Coronary artery (tissue), 2 donors: Measurements from ENCODE around the gene FOXB2.

Experiments
- DNase-seq: peaks from one replicate; pipeline ENCODE4 v3.0.0-alpha.2; 2017; ENCODE audit warnings: low spot score
- H3K27ac ChIP-seq, 2 donors: fragments of 200-600 bp; sonication (generic); one replicate each; pipeline ENCODE4 v1.5.1; 2016 to 2019
- H3K4me3 ChIP-seq: fragments of 200-600 bp; sonication (generic); 2 replicates; pipeline ENCODE4 v1.5.1; 2016; ENCODE audit warnings: mild to moderate bottlenecking, moderate library complexity
- TF ChIP-seq, protein P1 (sequence below): fragments of 200-600 bp; sonication (generic); IDR thresholded peaks from one replicate; pipeline ENCODE4 v1.5.1; 2019; ENCODE audit warnings: antibody characterized with exemption

FOXB2 gene

DNA sequence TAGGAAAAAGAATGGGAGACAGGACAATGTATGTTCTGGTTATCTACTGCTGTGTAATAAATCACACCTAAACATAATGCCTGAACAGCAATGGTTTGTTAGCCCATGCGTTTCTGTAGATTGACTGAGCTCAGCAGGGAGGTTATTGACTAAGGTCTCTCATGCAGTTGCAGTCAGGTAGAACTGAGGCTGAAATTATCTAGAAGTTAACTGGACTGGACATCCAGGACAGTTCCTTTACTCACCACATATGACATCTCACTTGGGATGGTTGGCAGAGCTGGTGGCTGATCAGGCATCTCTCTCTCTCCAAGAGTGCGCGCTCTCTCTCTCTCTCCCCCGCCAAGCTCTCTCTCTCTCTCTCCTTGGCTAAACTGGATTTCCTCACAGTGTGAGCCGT, 8.9 kb upstream of the FOXB2 start:
- H3K4me3 ChIP-seq, result no peak overlapping the region
- no peak overlapping the region for H3K27ac ChIP-seq
- no peak for DNase-seq
- TF ChIP-seq, protein P1, sequence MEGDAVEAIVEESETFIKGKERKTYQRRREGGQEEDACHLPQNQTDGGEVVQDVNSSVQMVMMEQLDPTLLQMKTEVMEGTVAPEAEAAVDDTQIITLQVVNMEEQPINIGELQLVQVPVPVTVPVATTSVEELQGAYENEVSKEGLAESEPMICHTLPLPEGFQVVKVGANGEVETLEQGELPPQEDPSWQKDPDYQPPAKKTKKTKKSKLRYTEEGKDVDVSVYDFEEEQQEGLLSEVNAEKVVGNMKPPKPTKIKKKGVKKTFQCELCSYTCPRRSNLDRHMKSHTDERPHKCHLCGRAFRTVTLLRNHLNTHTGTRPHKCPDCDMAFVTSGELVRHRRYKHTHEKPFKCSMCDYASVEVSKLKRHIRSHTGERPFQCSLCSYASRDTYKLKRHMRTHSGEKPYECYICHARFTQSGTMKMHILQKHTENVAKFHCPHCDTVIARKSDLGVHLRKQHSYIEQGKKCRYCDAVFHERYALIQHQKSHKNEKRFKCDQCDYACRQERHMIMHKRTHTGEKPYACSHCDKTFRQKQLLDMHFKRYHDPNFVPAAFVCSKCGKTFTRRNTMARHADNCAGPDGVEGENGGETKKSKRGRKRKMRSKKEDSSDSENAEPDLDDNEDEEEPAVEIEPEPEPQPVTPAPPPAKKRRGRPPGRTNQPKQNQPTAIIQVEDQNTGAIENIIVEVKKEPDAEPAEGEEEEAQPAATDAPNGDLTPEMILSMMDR, result no peak

DNA sequence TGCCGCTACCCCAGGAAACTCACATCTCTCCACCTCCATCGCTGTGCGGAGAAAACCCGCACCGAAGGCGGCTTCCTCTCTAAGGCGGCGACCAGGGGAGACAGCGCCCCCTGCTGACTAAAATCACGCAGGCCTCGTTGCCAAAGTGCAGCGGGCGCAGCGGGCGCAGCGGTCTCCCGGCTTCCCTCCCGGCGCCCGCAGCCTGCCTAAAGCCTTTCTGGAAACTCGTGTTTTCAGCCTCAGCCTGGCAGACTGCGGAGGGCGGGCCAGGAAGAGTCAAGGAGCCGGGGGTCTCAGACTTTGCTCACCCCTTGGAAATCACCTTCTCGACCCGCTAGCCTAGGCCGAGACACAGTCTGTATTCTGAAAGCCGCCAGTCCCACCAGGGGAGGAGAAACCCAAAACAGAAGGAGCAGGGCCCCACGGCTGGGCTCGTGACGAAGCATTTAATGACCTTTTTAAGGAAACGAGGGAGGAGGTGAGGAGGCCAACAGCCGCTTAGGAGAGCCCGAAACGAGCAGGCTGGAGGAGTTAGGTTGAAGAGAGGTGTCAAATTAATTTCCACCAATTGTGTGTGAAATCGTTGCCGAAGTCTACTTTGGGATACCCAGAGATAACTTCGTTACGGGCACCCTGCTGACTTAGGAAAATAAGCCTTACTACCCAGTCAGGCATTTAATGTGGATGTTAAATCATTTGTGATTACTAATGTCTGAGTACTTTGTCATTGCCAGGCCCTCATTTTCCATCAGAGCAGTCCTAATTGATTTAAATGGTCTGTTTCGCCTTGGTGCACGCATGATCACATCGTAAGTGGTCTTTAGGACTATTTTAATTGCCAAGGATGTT, 7.3 kb upstream of the FOXB2 start:
- no peak for DNase-seq
- peak overlapping the region; percentile 51 for H3K4me3 ChIP-seq
- TF ChIP-seq, protein P1, result no peak

DNA sequence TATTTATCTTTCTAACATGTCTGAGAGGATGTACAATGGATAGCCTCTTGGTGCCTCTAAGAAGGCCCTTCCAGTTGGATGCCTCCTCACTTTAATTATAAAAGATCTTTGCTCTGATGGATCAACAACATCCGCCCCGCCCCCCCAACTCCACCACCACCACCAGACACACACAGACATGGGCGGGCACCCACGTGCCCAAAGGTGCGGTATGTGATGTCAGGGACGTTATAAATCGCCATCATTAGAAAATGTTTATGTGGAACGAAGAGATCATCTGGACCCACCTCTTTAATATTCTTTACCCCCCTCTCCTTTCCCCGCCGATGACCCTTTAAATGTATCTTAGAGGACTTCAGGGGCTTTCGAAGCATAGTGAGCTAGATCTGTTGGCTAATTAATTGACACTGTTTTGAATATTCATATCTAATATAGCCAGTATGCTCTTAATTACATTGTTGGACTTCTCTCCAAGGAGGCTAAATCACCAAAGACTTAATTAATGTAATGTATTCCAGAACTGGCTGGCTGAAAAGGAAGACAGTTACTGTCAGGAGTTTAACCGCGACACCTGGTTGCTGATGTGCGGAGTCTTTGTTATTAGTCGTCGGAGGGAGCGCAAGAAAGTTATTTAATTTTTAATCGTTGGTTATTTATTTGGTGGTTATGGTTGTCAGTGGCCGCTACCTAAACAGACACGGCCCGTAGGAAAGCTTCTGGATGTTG, 6.1 kb upstream of the FOXB2 start:
- Histone ChIP-seq H3K27ac (no peak overlapping the region), H3K4me3 (no peak overlapping the region)
- no peak for DNase-seq
- TF ChIP-seq, protein P1, result no peak

More for the DNA sequence above, 7.3 kb upstream of the FOXB2 start:
- no peak overlapping the region for H3K27ac ChIP-seq

DNA sequence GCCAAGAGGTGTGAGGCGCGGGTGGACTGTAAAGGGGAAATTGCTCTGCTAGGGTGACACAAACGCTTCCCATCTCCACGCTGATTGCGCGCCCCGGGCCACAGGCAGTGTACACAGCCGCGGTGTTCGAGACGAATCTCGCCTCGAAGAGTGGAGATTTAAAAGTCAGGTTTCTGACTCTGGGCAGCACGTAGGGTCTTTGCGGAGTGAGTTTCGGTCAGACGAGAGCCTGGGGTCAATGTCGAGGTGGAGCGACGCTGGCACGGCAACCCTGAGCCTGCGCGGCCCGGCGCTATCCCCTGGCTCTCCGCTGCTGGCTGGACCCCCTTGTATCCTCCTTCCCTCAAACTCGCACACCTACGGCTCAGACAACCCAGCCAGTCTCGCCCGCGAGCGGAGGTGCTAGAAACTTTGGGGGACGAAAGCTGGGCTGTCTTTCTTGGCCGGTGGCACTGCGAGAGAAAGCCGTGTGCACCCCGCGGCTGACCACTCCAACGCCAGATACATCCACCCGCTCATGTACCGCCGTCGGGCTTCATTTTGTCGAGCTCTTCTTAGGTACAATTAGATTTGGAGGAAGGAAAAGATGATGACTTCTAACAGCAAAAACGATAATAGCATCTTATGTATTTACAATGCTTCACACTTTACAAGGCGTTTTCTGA, 5.4 kb upstream of the FOXB2 start:
- Histone ChIP-seq H3K27ac (no peak overlapping the region), H3K4me3 (peak overlapping the region; percentile 7)
- TF ChIP-seq, protein P1, result no peak
- no peak for DNase-seq

DNA sequence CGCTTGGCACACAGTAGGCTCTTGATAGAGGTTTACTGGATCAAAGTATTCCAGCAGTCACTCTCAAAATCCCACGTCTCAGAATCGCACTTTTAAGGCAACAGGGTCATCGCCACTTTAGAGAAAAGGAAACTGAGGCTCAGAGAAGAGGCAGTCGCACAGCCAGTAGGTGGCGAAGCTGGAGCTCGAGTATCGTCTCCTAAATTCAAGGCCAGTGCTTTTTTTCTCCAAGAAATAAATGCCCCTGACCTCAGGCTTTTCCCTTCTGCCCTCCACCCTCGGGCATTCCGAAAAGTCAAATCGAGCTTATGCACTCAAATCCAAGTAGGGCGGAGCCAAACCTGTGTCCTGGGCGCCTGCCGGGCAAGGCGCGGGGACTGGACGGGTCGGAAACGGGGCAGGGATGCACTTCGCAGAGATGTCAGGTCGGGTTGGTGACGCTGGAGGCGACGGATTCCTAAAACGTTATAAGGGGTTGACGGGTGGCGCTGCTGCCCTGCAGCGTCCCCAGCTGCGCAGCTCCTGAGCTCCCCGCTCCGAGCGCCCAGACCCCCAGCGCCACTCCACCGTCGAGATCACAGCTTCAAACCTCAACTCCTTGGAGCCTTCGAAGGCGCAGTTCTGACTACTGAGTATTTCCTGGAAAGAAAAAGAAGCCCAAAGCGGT, 4.7 kb upstream of the FOXB2 start:
- no peak overlapping the region for H3K4me3 ChIP-seq
- TF ChIP-seq, protein P1, result no peak
- no peak for DNase-seq

DNA sequence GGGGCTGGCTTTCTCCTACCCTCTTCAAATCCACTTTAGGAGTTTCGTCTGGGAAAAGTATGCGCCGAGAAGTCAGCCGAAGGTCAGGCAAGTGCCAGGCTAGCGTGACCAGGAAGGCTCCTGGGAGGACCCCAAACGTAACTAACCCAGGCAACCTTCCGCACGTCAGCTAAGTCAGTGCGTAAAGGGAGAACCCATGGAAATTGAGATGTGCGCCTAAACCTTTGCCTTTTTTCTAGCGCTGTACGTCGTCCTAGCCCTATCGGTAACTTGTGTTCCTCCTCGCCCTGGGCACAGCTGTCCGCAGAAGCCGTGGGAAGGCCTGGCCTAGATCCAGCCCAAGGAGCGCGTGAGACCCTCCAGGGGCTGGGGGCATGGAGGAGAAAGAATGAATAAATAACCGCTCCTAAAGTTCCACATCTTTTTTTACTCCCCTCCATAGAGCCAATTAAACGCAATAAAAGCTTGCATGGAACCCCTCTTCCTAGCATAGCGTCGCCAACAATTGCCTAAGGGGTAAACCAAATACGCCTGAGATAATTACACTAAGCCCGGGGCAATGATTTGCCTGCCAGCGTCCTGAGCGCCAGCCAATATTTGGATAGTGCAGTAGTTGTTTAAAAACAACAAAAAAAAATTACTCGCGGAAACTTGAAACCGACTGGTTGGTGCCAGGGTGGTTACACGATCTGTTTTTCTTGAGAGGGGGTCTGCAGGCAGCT, 4.0 kb upstream of the FOXB2 start:
- no peak overlapping the region for H3K27ac ChIP-seq
- DNase-seq, result no peak
- TF ChIP-seq, protein P1, result no peak
- H3K4me3 ChIP-seq, result peak overlapping the region; percentile 44

More for the DNA sequence above, 4.7 kb upstream of the FOXB2 start:
- no peak overlapping the region for H3K27ac ChIP-seq
